Skeletal muscle satellite cell (primary cell): Measurements from ENCODE around the gene RGS5.

Experiments used
- H3K27me3 ChIP-seq: 2 replicates; pipeline ENCODE4 v1.7.0; 2013; ENCODE audit warnings: low read length; ENCODE audit not compliant: control insufficient read depth, insufficient read depth
- H3K36me3 ChIP-seq: 2 replicates; pipeline ENCODE4 v1.7.0; 2013; ENCODE audit warnings: mild to moderate bottlenecking, control low read depth, low read length; ENCODE audit not compliant: insufficient read depth
- H3K4me1 ChIP-seq: 2 replicates; pipeline ENCODE4 v1.7.0; 2013; ENCODE audit warnings: low read length; ENCODE audit not compliant: control insufficient read depth, insufficient read depth
- H3K4me2 ChIP-seq: 2 replicates; pipeline ENCODE4 v1.7.0; 2013; ENCODE audit warnings: mild to moderate bottlenecking, low read length
- H3K4me3 ChIP-seq: 2 replicates; pipeline ENCODE4 v1.7.0; 2013; ENCODE audit warnings: low read length
- H3K9ac ChIP-seq: 2 replicates; pipeline ENCODE4 v1.7.0; 2013; ENCODE audit warnings: mild to moderate bottlenecking, low read depth, low read length, moderate library complexity
- H3K9me3 ChIP-seq: replicated peaks from 2 replicates; pipeline ENCODE4 v1.7.0; 2013; ENCODE audit warnings: mild to moderate bottlenecking, control low read depth, low read length

RGS5 gene

DNA sequence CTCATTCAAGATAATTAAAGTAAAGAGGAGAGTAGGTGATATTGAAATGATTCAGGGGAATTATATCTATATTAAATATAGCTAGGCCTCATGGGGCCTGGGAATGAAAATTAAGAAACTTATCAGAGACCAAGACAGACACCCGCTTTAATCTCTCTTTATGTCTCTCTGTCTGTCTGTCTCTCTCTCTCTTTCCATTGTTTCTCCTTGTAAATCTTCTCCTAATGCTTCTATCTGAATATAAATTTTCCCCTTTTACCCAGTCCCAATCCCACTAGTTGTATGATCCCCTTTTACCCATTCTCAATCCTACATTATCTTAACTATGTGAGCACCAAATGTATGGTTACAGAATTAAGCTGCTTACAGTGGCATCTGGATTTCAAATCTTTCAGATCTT, 61.2 kb downstream of the RGS5 start:
- Histone ChIP-seq H3K4me3 (no peak overlapping the region), H3K4me2 (no peak overlapping the region), H3K36me3 (no peaks in the 10 kb centered on the region), H3K4me1 (peaks cover 3% of the 10 kb centered on the region), H3K9ac (no peak overlapping the region), H3K27me3 (no peaks in the 10 kb centered on the region), H3K9me3 (no peaks in the 10 kb centered on the region)

GRCh38 chr1:163137556-163138265, 65.0 kb downstream of the RGS5 start:
- peaks cover 3% of the 10 kb centered on the region for H3K4me1 ChIP-seq
- no peaks in the 10 kb centered on the region for H3K27me3 ChIP-seq
- no peaks in the 10 kb centered on the region for H3K9me3 ChIP-seq
- no peak overlapping the region for H3K9ac ChIP-seq
- H3K36me3 ChIP-seq = no peaks in the 10 kb centered on the region
- no peak overlapping the region for H3K4me2 ChIP-seq
- no peak overlapping the region for H3K4me3 ChIP-seq

DNA sequence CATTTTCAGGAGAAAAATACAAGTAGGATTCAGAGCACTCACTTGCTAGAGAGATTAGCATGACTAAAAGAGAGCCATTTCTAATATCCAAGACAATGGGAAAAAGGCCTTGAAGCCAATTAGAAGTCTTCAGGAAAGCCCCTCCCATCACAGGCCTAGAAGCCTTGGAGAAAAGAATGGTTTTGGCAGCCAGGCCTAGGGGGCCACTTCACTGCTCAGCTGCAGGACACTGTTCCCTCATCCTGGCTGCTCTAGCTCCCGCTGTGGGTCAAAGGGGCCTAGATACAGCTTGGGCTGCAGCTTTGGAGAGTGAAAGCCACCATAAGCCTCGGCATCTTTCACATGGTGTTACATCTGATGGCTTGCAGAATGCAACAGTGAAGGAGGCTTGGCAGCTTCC, 70.7 kb downstream of the RGS5 start:
- no peak overlapping the region for H3K4me2 ChIP-seq
- no peak overlapping the region for H3K9ac ChIP-seq

GRCh38 chr1:163130225-163130856, 72.4 kb downstream of the RGS5 start:
- Histone ChIP-seq H3K9me3 (no peaks in the 10 kb centered on the region), H3K4me3 (no peak overlapping the region), H3K4me1 (no peaks in the 10 kb centered on the region), H3K4me2 (no peak overlapping the region), H3K36me3 (no peaks in the 10 kb centered on the region), H3K27me3 (no peaks in the 10 kb centered on the region), H3K9ac (no peak overlapping the region)

More for the DNA sequence above, 70.7 kb downstream of the RGS5 start:
- Histone ChIP-seq H3K4me3 (no peak overlapping the region), H3K27me3 (no peaks in the 10 kb centered on the region), H3K9me3 (no peaks in the 10 kb centered on the region), H3K36me3 (no peaks in the 10 kb centered on the region), H3K4me1 (no peaks in the 10 kb centered on the region)

GRCh38 chr1:163128282-163128681, 74.4 kb downstream of the RGS5 start:
- no peaks in the 10 kb centered on the region for H3K36me3 ChIP-seq
- H3K4me1 ChIP-seq = no peaks in the 10 kb centered on the region
- no peak overlapping the region for H3K4me3 ChIP-seq
- no peak overlapping the region for H3K9ac ChIP-seq
- no peaks in the 10 kb centered on the region for H3K9me3 ChIP-seq
- no peak overlapping the region for H3K4me2 ChIP-seq
- no peaks in the 10 kb centered on the region for H3K27me3 ChIP-seq

DNA sequence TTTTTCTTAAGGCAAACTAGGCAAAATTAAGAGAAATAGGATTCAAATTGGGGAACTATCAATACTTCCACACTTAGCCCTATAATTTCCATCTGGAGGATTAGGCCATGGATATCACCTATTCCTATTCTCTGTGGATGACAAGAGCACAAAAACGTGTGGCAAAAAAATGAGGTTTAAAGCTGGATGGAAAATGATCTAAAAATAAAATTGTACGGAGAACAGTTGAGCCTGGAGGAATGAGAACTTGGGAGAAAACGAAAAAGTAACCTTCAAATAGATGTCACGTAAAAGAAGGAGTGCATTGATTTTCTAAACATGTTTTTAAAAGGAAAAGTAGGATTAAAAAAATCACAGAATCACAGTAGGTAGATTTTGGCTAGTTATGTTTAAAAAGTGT, 77.9 kb downstream of the RGS5 start:
- no peak overlapping the region for H3K9ac ChIP-seq
- no peaks in the 10 kb centered on the region for H3K36me3 ChIP-seq

DNA sequence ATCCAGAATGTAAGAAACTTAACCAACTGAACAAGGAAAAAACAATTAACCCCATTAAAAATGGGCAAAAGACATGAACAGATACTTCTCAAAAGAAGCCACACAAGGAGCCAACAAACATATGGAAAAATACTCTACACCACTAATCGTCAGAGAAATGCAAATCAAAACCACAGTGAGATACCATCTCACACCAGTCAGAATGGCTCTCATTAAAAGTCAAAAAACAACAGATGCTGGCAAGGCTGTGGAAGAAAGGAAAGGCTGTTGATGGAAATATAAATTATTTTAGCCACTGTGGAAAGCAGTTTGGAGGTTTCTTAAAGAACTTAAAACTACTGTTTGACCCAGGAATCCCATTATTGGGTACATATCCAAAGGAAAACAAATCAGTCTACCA, 82.3 kb downstream of the RGS5 start:
- Histone ChIP-seq H3K4me1 (no peaks in the 10 kb centered on the region), H3K4me3 (no peak overlapping the region), H3K27me3 (no peaks in the 10 kb centered on the region), H3K4me2 (no peak overlapping the region), H3K9me3 (no peaks in the 10 kb centered on the region), H3K36me3 (no peaks in the 10 kb centered on the region), H3K9ac (no peak overlapping the region)

More for the DNA sequence above, 77.9 kb downstream of the RGS5 start:
- H3K4me2 ChIP-seq = no peak overlapping the region
- no peaks in the 10 kb centered on the region for H3K4me1 ChIP-seq
- H3K27me3 ChIP-seq = no peaks in the 10 kb centered on the region
- H3K9me3 ChIP-seq = no peaks in the 10 kb centered on the region
- H3K4me3 ChIP-seq = no peak overlapping the region

DNA sequence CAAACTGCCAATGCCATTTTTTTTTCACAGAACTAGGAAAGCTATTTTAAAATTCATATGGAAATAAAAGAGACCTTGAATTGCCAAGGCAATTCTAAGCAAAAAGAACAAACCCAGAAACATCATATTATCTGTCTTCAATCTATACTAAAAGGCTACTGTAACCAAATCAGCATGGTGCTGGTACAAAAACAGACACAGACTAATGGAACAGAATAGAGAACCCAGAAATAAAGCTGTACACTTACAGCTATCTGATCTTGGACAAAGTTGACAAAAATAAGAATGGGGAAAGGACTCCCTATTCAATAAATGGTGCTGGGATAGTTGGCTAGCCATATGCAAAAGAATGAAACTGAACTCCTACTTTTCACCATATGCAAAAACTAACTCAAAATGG, 83.0 kb downstream of the RGS5 start:
- H3K36me3 ChIP-seq = no peaks in the 10 kb centered on the region
- H3K4me1 ChIP-seq = no peaks in the 10 kb centered on the region
- H3K4me2 ChIP-seq = no peak overlapping the region
- H3K27me3 ChIP-seq = no peaks in the 10 kb centered on the region
- no peak overlapping the region for H3K4me3 ChIP-seq
- no peaks in the 10 kb centered on the region for H3K9me3 ChIP-seq
- no peak overlapping the region for H3K9ac ChIP-seq

- H3K9ac ChIP-seq = no peak overlapping the region
- no peaks in the 10 kb centered on the region for H3K4me1 ChIP-seq
- H3K4me2 ChIP-seq = no peak overlapping the region
- no peaks in the 10 kb centered on the region for H3K27me3 ChIP-seq
- H3K36me3 ChIP-seq = no peaks in the 10 kb centered on the region
- no peaks in the 10 kb centered on the region for H3K9me3 ChIP-seq
- H3K4me3 ChIP-seq = no peak overlapping the region
Measured at GRCh38 chr1:163115887-163116286, 86.8 kb downstream of the RGS5 start.

GRCh38 chr1:163107655-163108054, 95.1 kb downstream of the RGS5 start:
- Histone ChIP-seq H3K4me3 (no peak overlapping the region), H3K4me2 (no peak overlapping the region), H3K36me3 (no peaks in the 10 kb centered on the region), H3K9me3 (no peaks in the 10 kb centered on the region), H3K4me1 (no peaks in the 10 kb centered on the region), H3K27me3 (no peaks in the 10 kb centered on the region), H3K9ac (no peak overlapping the region)

DNA sequence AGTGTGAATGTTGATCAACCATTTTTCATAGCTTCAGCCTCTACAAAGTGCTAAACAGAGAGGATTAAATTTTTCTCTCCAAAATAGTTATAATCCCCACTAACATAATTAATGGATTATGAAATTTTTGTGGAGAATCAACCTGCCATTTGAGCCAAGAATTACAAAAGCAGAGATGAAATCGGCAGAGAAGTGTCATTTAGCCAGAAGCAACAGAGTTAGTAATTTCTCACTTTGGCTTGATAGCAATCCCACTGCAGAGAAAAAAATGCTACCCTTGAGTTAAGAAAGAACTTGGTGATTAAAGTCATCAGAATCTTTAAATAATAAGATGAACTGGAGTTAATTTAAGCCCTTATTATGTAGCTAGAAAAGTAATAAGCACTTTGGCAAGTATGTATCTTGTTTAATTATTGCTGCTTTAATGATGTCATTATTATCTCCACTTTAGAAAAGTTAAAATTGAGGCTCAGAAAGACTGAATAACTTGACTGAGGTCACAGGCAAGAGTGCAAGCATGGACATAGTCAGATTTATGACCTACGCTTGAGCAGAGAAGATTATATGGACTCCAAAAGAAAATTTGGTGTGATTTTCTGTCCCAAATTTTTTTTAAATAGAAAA, 96.2 kb downstream of the RGS5 start:
- Histone ChIP-seq H3K27me3 (no peaks in the 10 kb centered on the region), H3K4me1 (no peaks in the 10 kb centered on the region), H3K36me3 (no peaks in the 10 kb centered on the region), H3K4me3 (no peak overlapping the region), H3K9ac (no peak overlapping the region), H3K4me2 (no peak overlapping the region), H3K9me3 (no peaks in the 10 kb centered on the region)
